ENCODE results near the gene SLC39A12.

SLC39A12 gene

DNA sequence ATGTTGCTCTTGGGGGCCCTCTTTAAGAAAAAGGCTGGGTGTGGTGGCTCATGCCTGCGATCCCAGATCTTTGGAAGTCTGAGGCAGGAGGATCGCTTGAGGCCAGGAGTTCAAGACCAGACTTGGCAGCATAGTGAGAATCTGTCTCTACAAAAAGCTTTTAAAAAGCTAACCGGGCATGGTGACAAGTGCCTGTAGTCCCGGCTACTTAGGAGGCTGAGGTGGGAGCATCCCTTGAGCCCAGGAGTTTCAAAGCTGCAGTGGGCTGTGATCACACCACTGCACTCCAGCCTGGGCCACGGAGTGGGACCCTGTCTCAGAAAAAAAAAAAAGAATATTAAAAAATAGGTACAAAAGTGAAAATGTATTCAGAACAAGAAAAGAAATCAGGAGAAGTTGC, 38.1 kb upstream of the SLC39A12 start:
- no peak overlapping the region for H3K4me3 ChIP-seq (ENCODE audit: low read length)
- TF ChIP-seq, protein P1, sequence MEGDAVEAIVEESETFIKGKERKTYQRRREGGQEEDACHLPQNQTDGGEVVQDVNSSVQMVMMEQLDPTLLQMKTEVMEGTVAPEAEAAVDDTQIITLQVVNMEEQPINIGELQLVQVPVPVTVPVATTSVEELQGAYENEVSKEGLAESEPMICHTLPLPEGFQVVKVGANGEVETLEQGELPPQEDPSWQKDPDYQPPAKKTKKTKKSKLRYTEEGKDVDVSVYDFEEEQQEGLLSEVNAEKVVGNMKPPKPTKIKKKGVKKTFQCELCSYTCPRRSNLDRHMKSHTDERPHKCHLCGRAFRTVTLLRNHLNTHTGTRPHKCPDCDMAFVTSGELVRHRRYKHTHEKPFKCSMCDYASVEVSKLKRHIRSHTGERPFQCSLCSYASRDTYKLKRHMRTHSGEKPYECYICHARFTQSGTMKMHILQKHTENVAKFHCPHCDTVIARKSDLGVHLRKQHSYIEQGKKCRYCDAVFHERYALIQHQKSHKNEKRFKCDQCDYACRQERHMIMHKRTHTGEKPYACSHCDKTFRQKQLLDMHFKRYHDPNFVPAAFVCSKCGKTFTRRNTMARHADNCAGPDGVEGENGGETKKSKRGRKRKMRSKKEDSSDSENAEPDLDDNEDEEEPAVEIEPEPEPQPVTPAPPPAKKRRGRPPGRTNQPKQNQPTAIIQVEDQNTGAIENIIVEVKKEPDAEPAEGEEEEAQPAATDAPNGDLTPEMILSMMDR (conservative IDR thresholded peaks at IDR 0.05; ENCODE audit: low read length): no peak
- DNase-seq (ENCODE audit: low read depth): no peak

DNA sequence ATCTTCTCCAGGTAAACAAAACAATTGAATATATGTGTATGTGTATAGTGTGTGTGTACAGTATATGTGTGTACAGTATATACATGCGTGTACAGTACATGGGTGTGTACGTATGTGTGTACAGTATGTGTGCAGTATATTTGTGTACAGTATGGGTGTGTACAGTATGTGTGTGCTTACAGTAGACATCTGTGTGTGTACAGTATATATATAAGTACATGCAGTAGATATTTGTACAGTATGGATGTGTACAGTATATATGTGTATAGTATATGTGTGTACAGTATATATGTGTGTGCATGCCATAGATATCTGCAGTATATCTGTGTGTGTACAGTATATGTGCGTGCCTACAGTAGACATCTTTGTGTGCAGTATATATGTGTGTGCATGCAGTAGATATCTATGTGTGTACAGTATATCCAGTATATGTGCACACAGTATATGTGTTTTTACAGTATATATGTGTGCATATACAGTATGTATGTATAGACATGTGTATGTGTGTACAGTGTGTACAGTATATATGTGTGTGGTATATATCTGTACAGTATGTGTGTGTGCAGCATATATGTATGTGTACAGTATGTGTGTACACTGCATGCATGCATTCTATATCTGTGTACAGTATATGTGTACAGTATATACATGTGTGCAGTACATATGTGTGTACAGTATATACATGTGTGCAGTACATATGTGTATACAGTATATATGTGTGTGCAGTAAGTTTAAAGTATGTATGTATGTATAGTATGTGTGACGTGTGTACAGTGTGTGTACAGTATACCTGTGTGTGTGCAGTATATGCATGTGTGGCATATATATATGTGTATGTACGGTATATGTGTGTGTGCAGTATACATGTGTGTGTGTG, 37.3 kb upstream of the SLC39A12 start:
- DNase-seq (ENCODE audit: low read depth): no peak
- TF ChIP-seq, protein P1 (conservative IDR thresholded peaks at IDR 0.05; ENCODE audit: low read length): no peak
- H3K4me3 ChIP-seq (ENCODE audit: low read length): no peak overlapping the region

DNA sequence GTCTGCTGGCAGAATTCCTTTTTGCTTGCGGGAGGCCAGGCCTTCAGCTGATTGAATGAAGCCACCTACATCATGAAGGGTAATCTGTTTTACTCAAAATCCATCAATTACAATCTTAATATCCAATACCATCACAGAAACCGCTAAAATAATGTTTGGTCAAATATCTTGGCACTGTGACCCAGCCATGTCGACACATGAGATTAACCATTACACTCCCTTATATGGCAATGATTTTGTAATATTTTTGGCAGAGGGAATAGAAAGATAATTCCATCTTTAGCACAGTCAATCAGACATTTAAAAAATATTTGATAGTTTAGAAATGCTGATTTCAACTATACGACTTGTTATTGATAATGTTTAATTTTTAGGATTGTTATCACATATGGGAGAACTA, 36.5 kb upstream of the SLC39A12 start:
- TF ChIP-seq, protein P1 (conservative IDR thresholded peaks at IDR 0.05; ENCODE audit: low read length): no peak
- H3K4me3 ChIP-seq (ENCODE audit: low read length): no peak overlapping the region
- DNase-seq (ENCODE audit: low read depth): no peak

DNA sequence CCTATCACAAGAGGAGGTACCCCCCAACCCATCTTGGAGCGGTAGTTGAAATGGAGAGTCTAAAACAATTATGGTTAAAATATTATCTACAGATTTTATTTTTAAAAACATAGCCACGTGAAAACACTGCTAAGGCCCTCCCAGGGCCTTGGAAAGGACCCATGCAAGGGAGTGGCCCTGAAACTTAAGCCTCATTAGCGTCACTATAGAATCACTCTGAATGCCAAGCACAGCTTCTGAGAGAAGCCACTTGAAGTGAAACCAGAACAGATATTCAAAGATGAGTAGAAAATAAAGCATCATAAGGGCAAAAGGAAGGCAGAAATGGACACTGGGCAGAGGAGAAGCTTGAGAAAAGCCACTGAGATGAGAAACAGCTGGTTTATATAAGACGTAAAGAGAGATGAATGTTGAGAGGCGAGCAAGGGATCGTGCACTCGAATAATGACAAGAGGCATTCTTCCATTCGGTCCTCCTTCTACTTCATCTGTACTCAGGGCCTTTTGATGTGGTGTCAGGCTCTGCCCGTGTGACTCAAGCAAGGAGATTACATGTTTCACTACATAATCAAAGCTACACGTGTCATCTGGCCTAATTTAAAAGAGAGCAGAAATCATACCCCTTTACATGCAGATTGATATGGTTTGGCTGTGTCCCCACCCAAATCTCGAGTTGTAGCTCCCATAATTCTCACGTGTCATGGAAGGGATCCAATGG, 33.4 kb upstream of the SLC39A12 start:
- DNase-seq (ENCODE audit: low read depth): no peak
- H3K4me3 ChIP-seq (ENCODE audit: low read length): no peak overlapping the region
- TF ChIP-seq, protein P1 (conservative IDR thresholded peaks at IDR 0.05; ENCODE audit: low read length): no peak

DNA sequence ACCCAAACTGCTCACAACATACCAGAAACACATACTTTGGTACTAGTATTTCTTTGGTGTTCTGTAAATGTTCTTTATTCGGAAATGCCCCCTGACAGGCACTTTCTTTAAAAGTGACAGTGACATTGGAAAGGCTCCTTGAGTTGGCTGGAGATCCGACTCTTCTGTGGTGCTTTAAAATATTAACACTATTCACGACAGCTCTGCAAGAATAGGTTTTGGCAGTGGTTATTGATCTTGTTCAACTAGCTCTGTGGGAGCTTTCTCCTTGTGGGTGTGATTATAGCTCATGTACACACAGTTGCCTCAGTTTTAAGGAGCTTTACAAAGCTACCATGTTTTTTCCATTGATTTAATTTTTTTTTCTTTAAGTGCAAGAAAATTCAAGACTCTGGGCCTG, 30.3 kb upstream of the SLC39A12 start:
- no peak overlapping the region for H3K4me3 ChIP-seq (ENCODE audit: low read length)
- no peak for DNase-seq (ENCODE audit: low read depth)
- TF ChIP-seq, protein P1 (conservative IDR thresholded peaks at IDR 0.05; ENCODE audit: low read length): no peak

DNA sequence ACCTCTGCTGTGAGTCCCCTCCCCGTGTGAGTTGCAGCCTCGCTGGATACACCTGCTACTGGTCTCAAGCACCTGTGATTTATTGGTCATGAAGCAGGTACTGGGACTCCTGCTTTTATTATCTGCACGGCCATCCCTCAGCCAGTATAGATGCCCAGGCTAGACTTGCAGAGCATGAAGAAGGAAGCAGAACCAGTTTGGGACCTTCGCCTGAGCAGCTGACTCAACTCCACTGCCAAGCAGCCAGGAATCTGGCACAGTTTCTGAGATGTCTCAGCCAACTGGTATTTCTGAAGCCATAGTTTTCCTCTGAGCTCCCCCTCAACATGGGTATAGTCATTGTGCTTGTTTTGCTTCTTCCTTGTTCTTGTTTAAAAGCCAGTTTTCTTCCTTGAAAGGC, 28.0 kb upstream of the SLC39A12 start:
- TF ChIP-seq, protein P1 (conservative IDR thresholded peaks at IDR 0.05; ENCODE audit: low read length): no peak
- DNase-seq (ENCODE audit: low read depth): peak; percentile 93
- H3K4me3 ChIP-seq (ENCODE audit: low read length): no peak overlapping the region
